GM12891 (cell line): ENCODE results near the gene CLNK.

Experiments
- POLR2A ChIP-seq: IDR thresholded peaks from 2 replicates; pipeline ENCODE4 v1.6.1; 2011; ENCODE audit warnings: low read depth, low read length, control low read depth
- POU2F2 ChIP-seq: IDR thresholded peaks from 2 replicates; pipeline ENCODE4 v1.6.1; 2011; ENCODE audit warnings: low read depth, mild to moderate bottlenecking, control low read depth, low read length, moderate library complexity

DNA sequence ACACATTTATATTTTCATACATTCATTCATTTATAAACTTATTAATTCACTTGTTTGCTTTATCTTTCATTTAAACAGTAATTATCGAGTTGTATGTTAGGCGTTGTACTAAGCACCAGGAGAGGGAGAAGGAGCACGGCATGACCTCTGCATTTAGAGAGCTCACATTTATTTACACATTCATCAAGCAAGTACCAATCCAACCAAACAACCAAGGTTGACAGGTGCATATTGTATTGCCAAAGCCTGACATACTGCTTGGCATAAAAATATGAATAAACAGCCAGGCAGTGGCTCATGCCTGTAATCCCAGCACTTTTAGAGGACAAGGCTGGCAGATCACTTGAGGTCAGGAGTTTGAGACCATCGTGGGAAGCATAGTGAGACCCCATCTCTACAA is 37.0 kb upstream of the CLNK start:
- TF ChIP-seq POLR2A (no peak), POU2F2 (no peak)
